ENCODE data around the gene PRR7.

The PRR7 gene

DNA sequence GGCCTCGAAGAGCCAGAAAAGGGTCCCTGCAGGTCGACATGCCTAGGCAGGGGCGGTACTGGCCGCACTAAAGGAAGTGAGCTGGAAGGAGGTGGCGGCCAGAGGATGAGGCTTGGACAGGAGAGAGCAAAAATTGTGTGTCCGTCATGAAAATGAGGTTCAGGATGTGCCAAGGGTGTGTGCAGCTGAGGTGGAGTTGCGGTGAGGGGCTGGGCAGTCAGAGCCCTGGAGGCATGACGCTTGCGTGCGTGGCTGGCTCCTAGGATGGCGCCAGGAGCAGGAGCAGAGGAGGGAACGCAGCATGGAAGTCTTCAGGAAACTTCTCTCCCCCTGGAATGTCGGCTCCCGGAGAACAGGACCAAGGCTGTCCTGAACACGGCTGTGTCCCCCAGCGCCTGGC lies 56.3 kb downstream of the PRR7 start:
- DNase-seq, result no peak

DNA sequence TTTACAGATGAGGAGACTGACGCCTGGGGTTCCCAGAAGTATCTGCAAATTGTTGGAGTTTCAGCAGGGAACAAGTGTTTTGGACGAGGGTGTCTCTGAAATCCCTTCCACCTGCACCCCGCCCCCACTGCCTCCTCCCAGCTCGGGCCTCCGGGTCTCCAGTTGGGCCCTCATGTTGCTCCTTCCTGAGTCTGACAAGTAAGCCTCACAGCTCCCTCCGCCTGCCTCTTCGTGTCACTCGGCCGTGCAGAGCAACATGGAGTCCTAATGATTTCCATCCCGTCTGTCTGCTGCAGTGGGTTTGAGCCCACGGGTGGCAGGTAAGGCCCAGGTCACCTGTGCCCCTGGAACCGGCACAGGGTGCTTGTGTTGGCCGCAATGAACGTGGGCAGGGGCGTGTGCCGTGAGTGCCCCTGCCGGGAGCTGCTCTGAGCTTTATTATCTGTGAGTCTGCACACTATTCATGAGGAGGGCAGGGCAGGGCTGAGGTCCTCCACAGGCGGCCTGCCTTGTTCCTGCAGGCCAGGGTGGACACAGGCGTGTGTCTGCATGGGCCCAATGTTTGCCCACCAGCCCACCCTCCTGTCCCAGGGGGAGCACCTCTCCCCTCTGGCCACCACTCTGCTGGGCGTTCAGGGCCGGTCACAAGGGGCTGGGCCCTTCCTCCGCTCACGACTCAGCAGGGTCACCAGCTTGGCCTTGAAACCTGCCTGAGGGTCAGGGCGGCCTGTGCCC lies 56.9 kb downstream of the PRR7 start:
- no peak for DNase-seq

DNA sequence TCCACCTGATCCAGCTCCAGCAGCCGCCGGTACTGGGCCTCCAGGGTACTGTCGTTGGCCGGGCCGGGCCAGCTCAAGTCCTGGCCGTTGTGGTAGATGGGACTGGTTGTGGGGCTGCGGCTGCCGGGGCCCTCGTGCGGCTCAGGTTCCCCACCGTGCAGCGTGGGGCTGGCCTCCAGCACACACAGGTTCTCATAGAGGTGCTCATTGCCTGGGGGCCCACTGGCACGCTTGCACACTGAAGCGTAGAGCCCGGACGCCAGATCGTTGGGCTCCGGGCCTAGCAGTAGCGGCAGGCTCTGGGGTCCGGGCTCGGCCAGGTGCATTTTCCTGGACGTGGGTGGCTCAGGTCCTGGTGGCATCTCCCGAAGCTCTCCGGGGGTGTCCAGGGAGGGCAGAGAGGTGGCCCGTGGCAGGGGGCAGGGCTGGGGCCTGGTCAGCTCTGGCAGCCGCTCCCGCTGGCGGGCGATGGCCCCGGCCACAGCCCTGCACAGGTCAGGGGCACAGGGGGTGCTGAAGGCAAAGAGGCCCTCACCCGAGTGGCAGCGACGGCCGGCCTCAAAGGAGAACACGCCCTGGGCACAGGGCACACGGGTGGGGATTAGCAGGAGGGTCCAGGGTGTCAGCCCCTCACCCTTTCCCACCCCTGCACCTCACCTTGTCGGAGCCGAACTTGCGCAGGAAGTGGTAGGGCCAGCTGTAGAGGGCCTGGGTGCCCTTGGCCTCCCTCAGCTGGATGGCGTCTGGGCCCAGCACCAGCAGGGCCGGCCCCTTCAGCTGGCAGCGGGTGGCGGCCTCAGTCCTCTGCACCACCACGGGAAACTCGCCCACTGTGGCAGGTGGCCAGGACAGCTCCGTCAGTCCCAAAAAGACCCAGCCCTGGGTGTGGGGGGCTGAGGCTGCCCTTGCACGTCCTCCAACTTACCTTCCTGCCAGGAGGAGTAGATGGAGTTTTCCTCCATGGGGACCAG lies 57.8 kb downstream of the PRR7 start:
- DNase-seq, result no peak

DNA sequence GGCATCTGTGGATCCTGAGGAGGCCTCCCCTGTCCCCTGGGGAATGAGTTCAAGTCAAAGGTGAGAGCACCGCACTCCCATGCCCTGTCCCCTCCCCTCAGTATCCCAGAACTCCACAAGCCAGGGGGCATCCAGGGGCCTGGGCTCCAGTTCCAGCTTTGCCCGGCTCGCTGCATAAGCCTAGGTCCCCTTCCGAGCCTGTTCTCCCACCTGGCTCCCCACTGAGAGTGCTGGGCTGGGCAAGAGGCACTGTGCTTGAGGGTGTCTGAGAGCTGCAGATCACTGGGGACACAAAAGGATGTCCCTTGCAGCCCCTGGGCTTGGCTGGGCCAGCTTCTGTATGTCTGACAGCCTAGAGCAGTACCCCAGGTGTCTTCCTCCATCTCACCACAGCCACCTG lies 58.5 kb downstream of the PRR7 start:
- DNase-seq, result no peak

Data from NCI-H1105 treated with DMSO at 0.1 percent for 48 hours (cell line).